HG03196 (cell line): ENCODE data around the gene PAN3.

ENCODE experiments used
- ATAC-seq: cut with Tn5 transposase; IDR thresholded peaks from one replicate; pipeline ENCODE4 v1.9.1; 2021; ENCODE audit not compliant: unreplicated experiment

Gene PAN3

DNA sequence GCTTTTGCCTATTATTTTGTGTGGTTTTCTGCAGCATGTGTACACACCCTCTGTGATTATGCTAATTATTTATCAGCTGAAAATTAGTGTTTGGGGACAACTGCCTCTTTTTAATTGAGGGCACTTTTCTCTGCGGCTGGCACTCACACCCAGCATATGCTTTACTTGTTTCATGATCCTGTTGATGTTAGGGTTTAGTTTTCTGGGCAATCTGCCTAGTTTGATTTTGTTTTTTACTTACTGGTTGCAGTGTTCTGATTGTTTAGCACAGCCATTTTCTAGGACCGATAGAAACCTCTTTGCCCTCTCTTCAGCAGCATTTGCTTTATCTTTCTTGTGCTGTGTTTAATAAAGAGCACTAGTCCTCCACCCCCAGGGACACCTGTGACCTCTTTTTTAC, 161.6 kb downstream of the PAN3 start:
- ATAC-seq, result no peak

DNA sequence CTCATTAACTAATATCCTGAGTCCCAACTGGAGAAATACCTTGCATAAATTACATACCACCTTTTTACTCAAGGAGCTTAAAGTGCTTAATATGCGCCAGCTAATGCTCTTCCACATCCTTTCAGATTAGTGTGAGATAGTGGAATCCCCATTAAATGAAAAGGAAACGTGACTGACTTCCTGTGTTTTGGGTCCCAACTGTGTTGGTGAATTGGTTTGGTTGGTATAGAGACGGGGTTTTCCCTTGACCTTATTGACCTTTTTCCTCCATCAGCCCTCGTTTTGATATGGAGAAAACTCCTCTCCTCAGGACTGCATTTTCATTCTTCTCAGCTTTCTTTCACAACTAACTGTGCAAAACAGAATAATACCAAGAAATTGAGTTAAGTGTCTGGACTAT, 163.5 kb downstream of the PAN3 start:
- ATAC-seq, result no peak

DNA sequence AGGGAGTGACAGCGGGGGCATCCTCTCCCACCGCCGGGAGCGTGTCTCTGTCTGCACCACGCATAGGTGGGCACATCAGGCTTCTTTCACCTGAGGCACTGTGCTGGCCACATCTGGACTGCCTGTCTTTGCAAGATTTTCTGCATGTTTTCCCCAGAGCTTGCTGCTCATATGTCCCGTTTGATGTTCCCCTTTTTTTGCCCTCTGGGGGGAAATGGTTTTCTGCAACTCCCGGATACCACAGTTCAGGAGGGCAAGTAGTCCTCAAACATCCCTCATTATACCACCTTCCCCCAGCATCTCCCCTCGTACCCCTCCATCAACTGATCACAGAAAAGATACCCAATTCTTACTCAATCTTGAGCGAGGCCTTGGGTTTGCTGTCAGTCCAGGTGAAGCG, 168.0 kb downstream of the PAN3 start:
- ATAC-seq, result no peak

DNA sequence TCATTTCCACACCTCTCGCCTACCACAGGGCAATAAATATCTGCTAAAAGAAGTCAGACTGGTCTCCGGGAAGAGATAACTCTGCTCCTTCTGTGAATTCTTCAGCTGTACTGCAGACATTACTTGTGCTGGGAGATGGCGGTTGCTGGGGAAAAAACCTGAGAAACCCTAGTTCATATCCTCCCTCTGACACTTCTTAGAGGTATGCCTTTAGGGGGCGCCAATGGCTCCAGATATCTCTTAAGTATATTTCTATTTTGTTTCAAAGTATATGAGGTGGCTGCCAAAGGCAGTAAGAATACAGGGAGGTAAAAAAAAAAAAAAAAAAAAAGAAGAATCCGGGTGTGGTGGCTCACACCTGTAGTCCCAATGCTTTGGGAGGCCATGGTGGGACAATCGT, 175.2 kb downstream of the PAN3 start:
- no peak for ATAC-seq

DNA sequence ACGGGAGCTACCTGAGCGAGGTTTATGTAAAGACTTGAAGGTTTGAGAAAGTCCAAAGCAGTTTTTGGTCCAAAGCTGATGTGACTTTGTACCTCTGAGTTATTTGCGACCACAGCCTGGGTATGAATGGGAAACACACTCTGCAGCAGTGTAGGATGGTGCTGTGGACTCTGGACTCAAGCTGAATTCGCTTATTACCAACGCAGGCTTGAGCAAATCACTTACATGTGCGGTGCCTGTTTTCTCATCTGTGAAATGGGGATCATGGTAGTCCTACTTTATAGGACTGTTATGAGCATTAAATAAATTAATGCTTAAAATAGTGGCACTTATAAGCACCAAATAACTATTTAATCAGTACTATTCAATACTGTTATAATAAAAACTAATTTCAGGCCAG, 176.5 kb downstream of the PAN3 start:
- no peak for ATAC-seq

DNA sequence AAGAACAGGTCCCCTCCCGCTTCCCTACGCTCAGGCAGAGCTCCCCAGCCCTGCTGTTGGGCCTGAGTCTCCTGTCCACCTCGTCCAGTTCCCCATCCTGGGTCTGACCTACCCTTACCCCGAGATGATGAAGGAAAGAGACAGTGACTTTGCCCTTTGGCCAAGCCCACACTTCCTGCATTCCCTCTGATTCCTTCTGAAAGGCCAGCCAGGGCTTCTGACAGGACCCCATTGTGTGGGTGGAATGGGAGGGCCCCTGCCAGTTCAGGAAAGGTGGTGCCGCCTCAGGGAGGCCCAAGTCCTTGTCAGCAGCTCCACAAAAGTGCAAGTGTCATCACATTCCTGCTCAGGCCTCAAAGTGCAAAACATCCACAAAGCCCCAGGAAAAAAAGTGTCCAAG, 177.8 kb downstream of the PAN3 start:
- ATAC-seq, result no peak

DNA sequence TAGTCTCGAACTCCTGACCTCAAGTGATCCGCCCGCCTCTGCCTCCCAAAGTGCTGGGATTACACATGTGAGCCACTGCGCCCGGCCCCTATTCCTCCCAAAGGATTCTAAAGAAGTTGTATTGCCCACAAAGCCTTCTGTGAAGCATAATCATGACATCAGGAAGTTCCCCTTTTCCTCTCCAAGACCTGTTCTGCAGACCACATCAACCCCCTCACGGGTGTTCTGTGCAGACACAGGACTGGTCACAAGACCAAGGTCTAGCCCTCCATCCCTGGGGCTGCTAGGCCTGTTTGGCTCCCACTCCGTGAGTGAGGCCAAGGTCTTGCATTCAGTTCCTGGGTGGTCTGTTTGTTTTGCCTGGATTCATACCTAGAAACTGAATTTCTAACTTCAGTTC, 178.5 kb downstream of the PAN3 start:
- ATAC-seq, result no peak

DNA sequence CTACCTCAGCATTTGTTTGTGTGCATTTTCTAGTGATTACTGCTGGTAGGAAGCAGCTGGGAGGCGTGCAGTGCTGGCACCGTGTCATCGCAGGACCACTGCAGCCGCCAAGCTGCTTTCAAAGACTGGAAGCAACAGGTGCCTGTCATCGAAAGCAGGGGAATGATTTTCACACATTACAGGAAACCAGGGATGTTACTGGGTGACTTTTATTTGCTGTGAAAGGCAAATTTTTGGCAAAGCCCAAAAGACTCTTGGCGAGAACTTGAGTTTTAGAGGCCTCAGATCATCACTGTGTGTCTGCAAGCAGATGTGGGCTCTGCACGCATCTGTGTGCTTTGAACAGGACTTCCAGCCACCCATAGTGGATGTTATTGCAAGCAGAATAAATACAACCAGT, 180.2 kb downstream of the PAN3 start:
- ATAC-seq, result no peak

DNA sequence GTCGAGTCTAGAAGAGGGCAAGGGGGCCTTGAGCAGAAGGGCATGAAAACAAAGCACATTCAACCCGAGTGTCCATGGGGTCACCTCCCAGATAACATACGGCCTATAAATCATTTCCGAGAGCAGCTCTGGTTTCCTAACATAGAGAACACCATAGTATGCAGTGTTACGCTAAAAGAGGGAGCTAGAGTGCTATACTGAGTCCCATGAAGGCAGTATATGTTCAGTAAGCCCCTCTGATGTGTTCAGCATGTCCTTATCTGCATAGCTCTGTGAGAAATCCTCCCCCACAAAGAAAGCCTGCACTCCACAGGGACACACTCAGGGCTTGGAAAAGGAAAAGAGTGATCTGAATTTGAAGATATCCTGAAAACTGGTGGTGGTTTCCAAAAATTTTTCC, 181.2 kb downstream of the PAN3 start:
- no peak for ATAC-seq

DNA sequence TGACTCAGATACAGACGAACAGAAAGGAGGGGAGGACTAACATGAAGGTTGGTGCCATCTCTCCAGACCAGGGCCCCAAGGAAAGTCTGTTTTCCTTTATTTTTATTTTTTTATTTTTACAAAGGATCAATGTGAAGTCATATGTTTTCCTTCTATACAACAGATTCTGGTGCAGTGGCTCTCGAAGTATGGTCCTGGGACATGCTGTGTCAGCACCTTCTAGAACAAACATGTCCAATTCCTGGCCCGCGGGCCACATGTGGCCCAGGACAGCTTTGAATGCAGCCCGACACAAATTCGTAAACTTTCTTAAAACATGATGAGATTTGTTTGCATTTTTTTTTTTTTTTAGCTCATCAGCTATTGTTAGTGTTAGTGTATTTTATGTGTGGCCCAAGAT, 181.9 kb downstream of the PAN3 start:
- no peak for ATAC-seq

DNA sequence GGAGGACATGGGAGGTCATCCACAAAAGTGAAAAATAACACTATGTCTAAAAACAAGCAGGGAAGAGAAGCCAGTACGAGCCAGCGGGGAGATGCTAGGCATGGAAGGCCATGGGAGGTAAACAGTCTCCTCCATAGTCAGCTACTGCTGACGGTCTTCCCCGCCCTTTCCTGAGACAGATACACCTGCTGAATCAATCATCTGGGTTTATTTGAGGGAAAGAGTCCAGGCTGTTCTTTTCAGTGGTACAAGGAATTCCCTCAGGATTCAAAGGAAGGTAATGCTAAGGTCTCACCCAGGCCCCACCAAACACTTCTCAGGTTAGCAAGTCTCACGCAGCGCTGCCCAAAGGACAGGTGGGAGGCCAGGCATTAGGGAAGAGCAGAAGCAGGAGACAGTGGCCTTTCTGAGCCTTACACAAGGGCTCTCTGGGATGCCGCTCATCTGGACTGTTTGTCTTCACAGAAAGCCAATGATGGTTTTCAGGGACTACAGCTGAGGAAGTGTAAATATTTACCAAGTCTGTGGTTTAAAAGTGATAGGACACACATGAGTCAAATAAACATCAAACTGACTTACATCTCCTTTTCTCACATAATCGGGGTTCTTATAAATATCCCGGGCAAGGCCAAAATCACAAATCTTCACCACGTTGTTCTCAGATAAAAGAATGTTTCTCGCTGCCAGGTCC, 182.7 kb downstream of the PAN3 start:
- ATAC-seq, result no peak

DNA sequence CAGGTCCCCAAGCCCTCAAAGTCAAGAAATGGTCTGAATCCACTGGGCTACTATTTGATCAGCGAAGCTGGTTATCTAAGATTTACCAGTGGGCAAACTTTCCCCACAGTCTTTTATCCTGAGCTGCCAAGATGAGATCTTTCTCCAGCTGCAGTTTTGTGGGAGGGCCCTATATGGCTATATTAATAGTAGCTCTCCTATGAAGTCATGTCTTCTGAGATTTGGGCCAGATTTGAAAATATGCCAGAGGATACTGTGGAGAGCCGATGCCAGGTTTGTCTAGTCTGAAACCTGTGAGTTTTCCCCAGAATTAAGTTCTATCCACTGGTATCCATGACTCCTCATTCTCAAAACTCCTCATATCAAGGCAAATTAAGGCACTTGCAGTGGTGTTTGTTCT, 183.4 kb downstream of the PAN3 start:
- ATAC-seq, result no peak

DNA sequence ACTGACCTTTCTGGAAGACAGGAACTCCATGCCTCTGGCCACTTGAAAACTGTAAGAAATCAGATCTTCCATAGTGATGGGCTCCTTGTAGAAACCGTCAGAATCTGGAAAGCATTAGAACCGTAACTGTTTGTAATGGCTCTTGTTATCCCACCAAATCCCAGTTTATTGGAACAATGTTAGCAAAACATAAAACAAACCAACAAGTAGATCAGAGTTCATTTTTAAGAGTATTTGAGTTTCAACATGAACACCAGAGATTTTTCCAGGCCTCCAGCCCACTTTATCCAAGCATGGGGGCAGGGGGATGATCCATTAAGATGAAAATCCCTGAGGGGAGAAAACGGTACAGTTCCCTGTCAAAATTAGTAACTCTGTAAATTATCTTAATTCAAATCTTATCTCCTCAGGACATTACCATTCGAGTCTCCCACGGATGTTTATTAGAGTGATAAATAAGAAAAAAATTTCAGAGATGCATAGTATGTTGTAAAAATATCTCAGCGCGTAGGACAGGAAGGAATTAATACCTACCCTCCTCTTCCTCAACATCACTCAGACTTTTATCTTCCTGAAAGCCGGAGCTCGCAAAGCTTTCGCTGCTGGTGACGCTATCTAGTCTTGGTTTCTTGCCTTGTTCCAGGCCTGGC, 184.0 kb downstream of the PAN3 start:
- ATAC-seq, result no peak

DNA sequence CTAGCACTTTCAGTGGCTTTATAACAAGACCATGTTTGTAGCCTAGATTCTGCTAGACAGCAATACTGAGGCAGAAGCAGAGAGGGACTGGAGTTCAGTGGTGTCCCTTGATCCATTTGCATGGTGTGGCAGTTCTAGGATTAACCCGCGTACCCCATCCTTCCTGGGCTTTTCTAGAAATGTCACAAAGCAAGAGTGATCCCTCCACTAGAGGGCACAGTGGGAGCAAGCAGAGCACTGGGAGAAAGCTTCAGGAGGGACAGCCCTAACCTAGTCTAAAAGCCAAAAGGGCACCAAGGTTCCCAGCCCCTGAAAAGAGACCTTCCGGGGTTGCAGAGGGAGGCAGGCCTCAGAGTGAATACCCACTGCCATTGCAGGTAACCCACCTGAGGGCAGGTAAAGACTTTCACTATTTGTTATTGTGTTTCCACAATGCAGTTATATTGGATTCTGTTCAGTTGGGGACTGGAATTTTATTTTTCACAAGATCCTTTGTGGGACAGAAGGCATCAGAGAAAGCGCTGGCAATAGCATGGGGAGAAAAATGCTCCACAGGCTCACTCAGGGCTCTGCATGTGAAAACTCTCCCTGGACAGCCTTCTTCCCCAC, 185.9 kb downstream of the PAN3 start:
- ATAC-seq, result no peak

DNA sequence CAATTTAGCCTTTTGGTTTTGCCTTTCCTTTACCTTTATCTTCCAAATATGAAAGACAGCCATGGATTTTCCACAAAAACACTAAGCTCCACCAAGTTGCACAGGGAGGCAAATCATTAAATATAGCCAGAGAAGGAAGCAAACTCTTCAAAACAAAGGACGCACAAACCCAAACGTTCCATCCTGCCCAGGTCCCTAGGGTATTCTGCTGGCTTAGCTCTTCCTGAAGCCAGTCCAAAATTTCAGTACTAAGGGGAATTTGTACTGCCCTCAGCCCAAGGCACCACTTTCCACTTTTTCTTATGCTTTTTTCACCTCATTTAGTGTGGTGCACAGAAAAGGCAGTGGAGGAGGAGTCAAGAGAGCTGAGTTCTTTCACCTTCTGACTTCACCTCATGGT, 186.7 kb downstream of the PAN3 start:
- no peak for ATAC-seq

DNA sequence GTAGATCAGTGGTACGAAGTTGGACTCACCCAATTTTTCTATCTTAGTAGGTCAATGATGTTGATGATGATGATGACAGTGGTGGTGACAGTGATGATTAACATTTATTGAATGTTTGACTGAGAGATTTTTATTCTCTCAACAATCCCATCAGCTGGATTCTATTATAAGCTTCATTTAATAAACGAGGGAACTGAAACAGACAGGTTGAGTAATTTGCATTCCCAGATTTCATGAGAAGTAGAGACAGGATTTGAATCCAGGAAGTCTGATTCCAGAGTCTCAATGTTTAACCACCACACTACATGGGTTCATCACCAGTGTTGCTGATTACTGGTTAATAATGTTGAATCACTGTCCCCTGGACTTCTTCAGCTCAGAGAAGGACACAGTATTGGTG, 187.7 kb downstream of the PAN3 start:
- ATAC-seq, result no peak

DNA sequence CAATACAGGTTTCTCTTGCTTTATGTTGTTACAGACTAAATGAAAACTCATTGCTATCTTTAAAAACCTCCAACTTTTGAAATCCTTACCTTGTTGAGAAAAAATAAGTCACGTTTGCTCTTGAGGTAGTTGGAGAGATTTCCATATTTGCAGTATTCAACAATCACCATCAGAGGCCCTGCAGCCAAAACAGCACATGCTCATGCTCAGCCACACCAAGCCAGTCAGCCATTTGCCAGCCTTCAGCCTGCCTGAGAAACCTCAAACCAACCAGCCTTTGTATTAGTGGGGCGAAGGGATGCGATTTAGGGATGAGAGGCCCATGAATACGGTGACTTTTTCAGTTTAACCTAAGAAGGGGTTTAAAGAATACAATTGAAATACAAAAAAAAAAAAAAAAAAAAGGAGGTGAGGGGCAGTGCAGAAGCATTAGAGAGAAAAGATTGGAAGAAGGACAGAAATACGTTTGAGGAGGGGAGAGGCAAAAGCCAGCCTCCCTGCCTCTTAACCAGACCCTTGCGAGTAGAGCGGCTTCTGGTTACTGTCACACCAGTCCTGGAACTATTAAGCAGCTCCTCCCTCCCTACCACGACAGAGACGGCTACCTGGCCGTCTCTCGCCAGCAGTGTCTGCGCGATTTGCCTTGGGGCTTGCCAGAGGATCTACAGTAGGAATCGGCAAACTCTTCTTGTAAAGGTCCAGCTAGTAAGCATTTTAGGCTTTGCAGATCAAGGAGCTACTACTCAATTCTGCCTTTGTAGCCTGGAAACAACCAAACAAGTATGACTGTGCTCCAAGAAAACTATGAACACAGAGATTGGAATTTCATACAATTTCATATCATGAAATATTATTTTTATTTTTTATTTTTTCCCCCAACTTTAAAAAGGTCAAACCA, 189.3 kb downstream of the PAN3 start:
- no peak for ATAC-seq

DNA sequence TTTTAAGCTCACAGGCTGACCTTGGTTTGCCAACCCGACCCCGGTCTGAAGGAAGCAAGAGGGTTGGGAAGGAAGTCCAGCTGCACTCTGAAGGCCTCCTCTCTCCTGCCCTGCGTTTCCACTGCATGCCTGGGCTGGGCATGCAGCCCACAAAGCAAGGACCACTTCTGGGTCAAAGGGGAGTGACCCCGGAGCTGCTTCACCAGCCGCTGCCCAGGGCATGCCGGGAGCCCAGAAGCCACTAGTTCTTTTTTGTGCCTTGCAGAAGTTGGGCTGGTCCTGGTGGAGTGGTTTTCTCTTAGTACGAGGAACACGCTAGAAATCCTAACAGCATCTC, 189.9 kb downstream of the PAN3 start:
- no peak for ATAC-seq

DNA sequence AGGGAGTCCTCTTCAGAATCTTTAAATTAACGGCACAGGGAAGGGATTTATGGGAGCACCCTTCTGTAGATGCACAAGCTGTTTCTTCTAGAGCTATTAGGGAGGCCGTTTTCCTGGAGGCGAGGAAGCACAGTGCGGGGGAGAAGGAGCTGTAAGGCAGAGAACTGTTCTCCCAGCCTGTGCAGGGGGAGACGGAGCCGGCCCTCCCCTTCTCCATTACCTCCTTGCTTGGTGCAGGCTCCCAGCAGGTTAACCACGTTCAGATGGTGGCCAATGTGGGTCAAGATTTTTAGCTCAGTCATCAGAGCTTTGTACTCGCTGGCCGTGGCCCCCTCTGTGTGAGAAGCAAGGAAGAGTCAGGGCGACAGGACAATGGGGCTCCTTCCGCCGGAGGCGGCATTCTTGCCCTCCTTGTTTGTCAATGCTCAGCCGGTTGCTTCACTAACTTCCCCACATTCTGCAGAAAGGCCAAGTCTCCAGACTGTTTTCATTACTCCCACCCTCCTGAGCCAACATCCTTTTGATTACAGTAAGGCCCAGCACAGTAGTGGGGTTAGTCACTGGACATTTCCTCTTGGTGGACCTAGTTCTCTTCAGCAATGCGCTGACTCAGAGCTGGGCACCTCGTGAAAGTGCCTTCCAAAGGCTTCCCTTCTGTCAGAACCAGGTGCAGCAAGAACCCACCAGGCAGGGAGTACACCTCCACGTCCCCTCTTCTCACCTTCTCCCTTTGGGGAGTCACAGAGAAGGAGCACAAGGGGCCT, 191.2 kb downstream of the PAN3 start:
- ATAC-seq, result no peak

DNA sequence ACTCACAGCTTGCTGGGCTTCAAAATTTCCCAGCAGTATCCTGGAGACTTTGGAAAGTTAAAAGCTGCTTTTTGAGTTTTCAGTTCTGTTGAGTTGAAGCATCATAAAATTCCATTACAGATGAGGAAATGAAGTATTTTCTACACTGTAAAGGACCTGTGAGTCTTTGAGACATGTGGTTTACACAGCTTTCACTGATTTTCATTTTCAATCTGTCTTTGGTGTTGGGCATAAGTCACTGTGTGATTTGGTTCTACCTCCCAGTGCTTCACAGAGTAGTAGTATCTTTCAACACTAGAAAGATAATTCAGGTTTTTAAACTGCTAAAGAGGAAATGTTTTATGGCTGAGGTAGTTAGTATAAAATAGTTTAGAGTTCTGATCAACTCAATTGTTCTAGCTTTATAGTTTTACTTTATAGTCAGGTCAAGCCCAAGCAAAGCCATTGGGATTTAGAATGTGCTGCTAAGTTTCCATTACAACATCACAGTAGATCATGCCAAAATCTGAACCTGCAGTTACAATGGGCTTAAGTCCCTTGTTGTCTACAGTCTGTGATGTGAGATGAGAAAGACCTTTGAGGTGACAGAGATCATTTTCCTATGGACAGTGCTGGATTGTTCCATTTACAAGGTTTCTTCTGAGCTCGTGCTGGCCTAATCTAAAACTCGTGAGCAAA, 195.0 kb downstream of the PAN3 start:
- no peak for ATAC-seq
